Stimulated activated CD4-positive, alpha-beta T cell treated with anti-CD3 and anti-CD28 coated beads, TNF-alpha, amount 100 ng/mL, for 1 hour (primary cell): Measurements from ENCODE around the gene WDR82.

Source experiments
- DNase-seq, 3 donors: peaks; one replicate each; pipeline ENCODE4 v3.0.0-alpha.2; 2020; ENCODE audit warnings: low read depth in 3 of 3, low spot score in 1 of 3

WDR82 gene, protein sequence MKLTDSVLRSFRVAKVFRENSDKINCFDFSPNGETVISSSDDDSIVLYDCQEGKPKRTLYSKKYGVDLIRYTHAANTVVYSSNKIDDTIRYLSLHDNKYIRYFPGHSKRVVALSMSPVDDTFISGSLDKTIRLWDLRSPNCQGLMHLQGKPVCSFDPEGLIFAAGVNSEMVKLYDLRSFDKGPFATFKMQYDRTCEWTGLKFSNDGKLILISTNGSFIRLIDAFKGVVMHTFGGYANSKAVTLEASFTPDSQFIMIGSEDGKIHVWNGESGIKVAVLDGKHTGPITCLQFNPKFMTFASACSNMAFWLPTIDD

DNA sequence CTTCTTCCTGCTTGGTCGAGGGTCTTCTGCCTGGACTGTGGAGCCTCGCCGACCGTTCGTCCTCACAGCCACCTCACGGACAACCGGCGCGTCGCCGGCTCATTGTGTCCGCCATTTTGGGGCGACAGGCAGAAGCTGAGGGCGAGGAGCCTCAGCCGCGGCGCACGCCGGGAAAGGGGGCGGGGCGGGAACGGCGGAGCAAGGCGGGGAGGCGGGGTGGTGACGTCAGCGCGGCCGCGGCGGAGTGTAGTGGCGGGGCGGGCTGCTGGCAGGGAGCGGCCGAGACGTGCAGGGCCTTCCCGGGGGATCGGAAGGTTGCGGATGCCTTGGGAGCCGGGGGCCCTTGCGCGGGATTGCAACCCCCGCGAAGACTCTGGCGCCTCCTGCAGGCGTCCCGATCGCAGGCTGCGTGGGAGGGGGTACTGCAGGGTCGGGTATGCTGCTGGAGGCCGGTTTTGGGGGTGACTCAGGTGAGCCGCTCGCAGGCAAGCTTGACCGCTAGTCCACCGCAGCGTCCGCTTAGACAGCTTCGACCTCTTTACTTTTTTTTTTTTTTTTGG lies at the start of gene WDR82:
WDR82 (minus strand) TSS at position 140 of the 560 bp plus-strand sequence. CDS start 288 bp downstream, outside the sequence.
- peak; percentile 88 to 99 (median 94) for DNase-seq

DNA sequence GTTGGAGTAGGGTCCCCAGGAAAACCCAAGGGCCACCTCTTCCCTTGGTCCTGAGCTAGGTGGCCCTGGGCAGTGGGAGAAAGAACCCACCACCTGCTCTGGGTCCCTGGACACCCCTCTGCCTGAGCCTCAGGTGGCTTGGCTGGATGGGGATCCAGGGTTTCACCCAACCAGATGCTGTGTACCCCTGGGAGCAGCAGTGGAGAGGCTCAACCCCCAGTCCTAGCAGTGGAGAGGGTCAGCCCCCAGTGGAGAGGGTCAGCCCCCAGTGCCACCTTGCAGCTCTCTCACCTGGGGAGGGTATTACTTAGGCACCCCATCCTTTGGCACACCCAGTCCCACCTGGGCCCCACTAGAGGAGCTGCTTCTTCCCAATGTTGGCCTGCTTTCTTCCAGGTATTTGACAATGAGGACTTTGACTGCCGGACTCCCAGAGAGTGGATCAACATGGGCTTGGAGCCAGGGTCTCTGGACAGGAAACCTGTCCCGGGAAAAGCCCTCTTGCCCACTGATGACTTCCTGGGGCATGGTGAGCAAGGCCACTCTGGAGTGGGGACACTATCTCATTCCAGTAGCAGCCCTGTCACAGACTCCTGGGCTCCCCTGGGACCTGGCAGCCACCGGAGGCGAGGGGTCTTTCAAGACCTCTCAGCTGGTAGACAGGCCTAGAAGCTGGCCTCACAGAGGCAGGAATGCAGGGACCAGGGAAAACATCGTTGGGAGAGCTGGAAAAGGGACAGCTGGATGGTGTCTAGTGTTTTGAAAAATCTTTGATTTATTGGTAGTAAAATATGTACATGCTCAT lies 49.2 kb upstream of the WDR82 start:
- no peak for DNase-seq

DNA sequence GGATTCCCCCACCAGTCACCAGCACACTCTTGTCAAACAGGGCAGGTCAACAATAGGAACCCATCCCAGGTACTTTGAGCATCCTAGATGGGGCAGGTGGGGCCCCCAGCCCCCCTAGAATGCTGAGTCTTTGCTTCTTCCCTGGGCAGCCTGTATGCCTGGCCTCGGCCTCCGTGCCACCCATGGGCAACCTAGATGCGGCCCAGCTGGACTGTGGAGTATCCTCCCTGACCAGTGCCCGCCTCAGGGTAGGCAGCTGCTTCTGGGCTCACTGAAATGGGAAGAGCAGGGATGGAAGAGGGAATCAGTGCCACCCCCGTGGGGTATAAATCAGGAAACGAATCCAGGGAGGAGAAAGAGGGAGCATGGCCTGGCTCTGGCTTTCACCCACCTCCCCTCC lies 48.5 kb upstream of the WDR82 start:
- DNase-seq = no peak

DNA sequence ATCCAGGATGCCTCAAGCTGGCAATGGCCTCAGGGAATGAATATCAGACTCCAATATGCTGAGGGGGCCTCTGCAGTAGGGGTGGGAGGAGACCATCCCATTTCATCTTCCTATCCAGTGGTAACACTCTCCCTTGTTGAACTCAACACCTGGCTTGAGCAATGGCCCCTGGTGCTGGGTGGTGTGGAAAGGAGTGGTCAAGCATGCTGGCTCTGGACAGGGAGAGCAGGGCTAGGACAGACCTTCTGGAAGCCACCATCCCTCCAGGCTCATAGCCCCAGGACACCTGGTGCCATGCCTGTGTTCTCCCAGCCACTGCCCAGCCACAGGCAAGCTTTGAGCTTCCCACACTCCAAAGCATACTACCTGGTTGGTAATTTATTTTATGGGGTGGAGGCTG lies 47.2 kb upstream of the WDR82 start:
- DNase-seq = no peak

DNA sequence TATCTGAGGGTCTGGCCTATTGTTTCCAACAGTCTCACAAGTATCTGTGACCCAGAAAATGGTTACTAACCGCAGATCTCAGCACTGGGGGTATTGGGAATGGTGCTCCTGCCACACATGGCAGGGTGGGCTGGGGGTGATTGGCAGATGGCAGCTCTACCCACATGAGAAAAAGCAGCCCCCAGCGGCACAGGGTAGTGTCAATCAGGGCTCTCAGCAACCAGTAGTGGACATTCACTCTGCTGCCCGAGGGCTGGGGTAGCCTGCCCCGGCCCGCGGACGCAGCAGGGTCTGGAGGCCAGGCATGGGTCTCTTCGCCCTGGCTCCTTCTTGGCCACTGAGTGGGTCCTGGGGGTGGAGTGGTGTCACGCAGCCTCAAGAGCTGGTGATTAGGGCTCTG lies 46.2 kb upstream of the WDR82 start:
- no peak for DNase-seq

DNA sequence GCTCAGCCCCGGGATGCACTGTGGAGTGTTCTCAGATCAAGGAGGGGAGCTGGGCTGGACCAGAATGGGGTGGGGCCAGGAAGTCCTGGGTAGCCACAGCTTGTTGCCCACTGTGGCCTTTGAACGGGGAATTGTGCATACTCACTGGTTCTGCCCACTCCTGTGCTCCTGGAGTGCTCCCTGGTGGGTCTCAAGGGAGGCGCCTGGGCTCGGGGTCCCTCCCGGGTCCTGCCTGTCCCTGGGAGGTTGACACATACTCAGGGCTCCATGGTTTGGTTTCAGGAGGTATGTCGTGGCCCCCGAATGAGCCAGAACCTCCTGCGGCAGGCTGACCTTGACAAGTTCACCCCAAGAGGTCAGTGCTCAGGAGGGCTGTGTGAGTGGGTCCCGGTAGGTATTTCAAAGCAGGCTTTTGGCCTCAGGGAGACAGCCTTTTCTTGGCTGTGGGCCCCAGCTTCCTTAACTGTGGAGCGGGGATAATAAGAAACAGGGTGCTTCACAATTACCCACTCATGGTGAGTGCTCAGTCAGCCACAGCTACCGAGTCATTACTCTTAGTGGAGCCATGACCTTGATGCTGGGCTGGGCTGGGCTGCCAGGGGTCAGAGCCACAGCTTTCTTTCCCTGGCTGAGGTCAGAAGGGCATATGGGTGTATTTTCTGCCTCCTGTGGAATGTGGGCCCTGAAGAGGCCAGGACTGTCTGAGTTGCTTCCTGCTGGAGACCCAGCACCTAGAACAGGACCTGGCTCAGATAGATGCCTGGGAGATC lies 45.3 kb upstream of the WDR82 start:
- DNase-seq = no peak

DNA sequence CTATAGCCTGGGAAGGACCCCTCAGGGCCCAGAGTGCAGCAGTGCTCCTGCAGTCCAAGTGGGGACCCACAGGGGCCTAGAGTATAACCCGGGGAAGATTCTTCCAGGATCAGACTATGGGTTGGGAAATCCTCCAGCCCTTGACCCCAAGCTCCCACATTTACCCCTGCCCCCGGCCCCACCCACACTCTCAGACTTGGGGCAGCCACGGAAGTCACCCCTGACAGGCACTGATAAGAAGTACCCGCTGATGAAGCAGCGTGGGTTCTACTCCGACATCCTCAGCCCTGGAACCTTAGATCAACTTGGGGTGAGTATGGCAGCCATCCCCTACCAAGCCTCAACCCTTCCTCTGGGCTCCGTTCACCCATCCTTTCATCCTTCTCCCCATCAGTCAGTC lies 44.0 kb upstream of the WDR82 start:
- no peak for DNase-seq

DNA sequence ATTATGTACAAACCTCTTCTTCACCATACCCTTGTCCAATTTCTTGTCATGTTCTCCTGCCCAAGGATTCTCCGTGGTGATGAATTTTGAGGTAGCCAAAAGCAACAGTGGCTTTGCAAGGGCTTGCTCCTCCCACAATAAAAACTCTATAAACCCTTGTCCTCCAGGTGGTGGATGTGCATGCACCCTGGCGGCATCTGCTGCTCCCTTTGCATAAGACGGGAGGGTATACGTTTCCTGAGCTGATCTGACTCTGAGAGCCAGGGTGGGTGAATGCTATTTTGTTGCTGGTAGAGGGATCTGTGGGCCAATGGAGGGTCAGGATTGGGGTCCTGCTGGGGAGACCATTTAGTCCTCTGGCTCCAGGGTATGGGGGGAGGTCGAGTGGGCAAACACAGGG lies 43.0 kb upstream of the WDR82 start:
- DNase-seq = no peak

DNA sequence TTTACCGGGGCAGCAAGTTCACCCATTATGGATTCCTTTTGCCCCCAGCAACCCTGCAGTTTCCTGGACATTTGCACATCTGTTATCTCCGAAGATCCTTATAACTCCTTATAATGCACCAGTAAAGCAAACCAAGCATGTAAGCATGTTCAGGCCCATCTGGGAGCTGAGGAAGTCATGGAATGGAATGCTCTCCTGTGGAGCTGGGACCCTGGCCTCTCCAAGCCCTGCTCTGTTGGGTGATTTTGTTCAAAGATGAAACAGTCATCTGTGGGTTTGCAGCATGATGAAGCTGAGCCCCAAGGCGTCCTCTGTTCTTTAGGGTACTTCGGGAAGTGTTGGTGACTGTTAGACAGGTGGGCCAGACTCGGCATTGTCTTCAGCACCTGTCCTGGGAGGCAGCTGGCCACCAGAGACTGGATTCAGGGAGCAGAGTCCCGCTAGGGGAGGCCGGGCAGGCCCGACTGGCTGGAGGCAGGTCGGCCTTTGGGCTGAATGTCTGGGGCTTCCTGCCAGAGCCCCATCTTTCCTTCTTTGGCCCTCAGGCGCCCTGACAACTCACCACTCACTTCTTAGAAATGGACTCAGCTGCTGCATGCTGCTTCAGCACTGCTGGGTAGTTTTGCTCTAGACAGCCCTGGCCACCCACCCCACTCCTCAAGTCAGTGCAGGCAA lies 41.6 kb upstream of the WDR82 start:
- DNase-seq = no peak

DNA sequence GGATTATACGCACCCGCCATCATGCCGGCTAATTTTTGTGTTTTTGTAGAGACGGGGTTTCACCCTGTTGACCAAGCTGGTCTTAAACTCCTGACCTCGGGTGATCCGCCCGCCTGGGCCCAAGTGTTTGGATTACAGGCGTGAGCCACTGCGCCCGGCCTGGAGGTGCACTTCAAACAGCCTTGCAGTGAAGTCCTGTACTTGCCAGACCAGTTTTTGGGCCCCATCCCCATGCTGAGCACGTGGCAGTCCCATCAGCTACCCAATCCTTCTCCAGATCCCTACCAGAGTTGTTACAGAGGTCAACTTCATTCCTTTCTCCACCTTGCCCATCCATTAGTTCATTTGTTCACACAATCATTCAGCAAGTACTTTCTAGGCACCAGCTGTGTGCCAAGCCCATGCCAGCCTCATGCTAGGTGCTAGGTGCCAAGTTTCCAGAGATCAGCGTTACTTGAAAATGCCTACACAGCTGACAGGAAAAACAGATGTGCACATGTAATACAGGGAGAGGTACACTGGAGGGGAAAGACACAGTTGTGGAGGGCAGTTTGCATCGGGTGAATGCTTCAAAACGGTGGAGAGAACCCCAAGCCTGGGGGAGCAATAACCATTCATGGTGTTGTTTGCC lies 39.9 kb upstream of the WDR82 start:
- DNase-seq = no peak

DNA sequence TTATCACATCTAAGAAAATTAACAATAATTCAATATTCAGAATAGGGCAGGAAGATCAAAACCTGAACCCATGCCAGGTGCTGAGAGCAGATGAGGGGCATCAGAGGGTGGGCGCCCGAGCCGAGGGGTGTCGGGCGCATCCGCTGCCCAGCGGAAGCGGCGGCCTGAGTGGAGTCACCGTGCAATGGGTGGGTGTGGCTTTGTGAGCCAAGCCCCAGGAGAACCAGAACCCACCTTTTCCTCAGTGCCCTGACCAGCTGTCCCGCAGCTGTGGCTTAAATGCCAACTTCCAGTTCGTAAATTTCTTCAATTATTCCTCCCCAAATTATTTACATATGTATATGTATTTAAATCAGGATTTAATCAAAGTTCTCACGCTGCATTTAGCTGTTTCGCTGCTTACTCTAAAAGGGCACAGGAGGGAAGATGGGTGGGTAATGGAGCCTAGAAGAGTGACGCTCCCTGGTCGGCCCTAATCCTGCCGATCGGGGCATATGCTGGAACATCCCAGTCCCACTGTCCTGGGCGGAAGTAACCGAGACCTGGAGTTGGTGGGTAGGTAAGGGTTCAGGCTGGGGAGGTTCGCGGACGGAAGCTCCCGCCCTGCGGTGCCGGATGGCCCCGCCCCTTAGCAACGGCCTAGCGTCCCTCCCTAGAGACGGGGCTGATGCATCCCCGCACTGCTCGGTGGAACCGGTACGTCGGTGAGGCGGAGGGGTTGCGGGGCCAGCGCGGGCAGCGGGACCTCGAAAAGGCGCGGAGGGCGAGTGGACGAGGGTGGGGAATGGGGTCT lies 39.0 kb upstream of the WDR82 start:
- DNase-seq = peak; percentile 26 to 55 (median 48)

DNA sequence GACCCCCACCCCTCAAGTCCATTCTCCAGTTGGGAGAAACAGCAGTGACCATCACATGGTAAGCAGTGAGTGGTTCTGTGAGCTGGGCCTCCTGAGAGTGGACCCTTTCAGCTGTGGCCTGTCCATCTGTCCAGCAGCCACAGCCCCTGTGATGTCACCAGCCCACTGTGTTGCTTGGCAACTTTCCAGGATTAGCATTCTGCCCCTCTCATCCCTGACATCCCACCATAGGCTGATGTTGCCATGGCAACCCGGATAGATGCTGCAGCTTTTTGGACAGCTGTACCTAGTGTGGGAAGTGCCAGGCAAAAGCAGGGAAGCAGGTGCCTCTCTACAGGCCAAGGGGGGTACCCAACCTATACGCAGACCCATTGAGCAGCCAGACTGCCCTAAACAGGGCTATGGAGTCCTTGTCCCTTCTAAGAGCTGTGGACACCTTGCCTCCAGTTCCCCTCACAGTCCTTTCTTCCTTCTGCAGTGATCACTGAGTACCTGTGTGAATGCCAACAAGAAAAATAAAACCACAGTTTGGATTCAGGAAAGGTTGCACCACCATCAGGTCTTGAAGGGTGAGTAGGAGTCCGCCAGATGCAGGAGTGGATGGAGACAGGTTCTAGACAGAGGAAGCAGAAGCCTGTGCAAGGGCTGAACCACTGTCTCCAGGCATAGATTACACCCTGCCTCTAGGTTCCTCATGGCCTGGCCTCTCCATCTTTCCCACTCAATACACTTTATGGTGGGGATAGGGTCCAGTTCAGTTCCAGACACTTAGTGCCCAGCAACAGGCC lies 37.7 kb upstream of the WDR82 start, which contains the start of gene DNAH1:
DNAH1 (plus strand) TSS at position 343 of the 788 bp plus-strand sequence. CDS start 6,124 bp downstream, outside the sequence.
- no peak for DNase-seq

DNA sequence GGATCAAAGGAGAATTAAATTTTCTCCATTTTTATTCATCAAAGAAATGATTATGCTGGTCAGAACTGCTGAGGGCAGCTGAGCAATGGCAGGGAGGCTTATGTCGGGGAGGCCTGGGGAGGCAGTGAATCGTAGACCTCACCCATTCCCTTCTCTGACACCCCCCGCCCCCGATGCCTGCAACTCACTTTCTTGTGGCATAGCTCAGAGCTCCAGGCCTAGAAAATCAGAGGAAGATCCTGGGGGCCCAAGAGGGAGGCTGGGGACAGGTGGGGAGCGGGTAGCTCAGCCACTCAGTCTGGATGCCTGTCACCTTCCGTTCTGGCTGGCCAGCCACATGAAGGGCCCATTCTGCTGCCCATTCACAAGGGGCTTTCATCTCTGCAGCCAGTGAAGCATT lies 36.6 kb upstream of the WDR82 start:
- no peak for DNase-seq

DNA sequence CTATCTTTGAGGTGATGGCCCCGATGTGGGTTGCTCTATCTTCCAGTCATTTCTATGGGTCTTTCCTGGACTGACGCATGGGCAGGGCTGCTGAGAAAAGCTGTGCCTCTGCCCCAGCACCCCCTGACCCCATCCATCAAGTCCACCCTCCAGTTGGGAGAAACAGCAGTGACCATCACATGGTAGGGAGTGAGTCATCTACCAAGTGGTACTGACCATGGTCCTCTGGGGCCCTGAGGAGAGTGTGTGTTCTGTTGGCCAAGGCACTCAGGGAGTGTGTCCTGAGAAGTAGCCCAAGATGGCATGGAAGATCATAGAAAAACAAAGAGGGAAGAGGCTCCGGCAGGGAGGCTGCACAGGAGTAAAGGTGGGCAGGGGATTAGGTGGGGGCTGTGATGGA lies 36.0 kb upstream of the WDR82 start:
- no peak for DNase-seq

DNA sequence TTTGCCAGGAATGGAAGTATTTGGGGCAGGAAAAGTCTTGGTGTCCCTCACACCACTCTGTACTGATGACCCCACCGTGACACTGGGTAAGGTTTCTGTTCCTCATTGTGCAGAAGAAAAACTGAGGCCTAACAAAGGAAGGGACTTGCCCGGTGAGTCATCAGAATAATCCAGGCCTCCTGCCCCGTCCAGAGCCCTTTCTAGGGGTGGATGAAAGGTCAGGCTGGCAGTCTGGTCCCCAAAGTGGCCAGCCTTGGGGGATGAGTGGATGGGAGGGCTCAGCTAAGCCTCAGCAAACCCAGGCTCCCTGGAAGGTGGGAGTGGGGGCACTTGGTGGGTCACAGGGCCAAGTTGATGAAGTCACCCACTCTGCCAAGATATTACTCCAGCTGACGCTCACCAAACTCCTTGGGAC lies 35.3 kb upstream of the WDR82 start:
- no peak for DNase-seq

DNA sequence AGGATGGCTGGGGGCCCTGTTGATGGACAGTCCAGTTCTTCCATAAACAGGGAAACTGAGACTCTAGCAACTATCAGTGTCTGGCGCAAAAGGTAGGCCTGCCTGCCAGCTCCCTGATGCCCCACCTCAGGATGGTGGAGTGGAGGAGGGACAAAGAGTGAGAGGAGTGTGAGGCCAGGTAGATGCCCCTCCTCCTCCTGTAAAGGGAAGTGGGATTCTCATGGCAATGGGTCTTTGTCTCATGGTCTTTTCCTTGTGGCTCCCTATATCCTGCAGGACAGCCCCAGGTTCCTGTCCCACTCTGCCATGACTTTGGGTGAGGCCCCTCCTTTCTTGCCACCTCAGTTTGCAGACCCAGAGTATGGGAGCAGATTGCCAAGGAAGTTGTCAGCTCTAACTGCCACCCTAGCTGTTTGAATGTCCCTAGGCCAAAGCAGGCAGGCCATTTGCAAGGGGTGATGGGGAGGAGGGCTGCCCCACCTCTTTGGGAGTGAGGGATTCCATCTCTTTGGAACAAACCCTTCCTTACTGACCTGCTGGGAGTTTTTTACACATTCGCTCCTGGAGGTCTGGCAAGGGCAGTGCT lies 34.8 kb upstream of the WDR82 start:
- no peak for DNase-seq

DNA sequence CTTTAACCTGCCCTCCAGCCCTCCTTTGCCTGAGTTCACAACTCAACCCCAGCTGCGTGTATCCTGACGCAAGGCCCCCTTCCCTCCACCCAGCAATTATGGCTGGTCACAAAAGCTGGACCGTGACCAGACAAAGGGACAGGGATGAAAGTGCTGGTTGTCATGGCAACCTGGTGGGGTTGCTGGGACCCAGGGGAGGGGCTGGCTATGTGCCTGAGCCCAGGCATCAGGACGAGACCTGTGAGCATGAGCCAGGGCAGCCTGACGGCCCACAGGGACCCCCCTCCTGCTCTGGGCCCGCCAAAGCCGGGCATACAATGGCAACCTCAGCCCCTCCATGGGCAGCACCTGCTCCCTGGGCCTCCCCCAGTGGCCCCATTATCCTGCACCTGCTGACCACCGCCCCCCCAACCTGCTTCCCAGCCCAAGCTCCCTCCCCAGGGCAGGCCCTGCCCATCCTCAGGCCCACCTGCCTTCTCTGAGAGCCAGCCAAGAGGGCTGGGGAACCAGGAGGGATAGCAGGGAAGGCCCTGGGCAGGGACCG lies 33.2 kb upstream of the WDR82 start:
- no peak for DNase-seq
